ENCODE results near the gene ME2. TPM values are rescaled to one million over a fixed set of nuclear protein-coding genes. Genes with fewer than 3 reads are reported as not detected.

The ME2 gene
- polyA plus RNA-seq, 1 experiment: 21.9 TPM

GRCh38 chr18:50953822-50954221 lies 74.9 kb downstream of the ME2 start:
- no peak for DNase-seq (ENCODE audit: low read depth)
- Histone ChIP-seq H3K4me3 (ENCODE audit: low read depth, low read length) (no peak overlapping the region), H3K27me3 (ENCODE audit: control insufficient read depth, insufficient read depth, low read length) (no peaks in the 10 kb centered on the region), H3K36me3 (ENCODE audit: control insufficient read depth, insufficient read depth, low read length) (no peaks in the 10 kb centered on the region)
- ChIA-PET CTCF (no interaction called here), POLR2A (no interaction called here)
- TF ChIP-seq CTCF (IDR thresholded peaks at IDR 0.05; ENCODE audit: insufficient read depth, low read depth, low read length): no peak

- no peak for TF ChIP-seq CTCF (IDR thresholded peaks at IDR 0.05; ENCODE audit: insufficient read depth, low read depth, low read length)
- no peak overlapping the region for H3K4me3 ChIP-seq (ENCODE audit: low read depth, low read length)
- no peak for DNase-seq (ENCODE audit: low read depth)
- H3K36me3 ChIP-seq (ENCODE audit: control insufficient read depth, insufficient read depth, low read length): no peaks in the 10 kb centered on the region
- ChIA-PET POLR2A (no interaction called here), CTCF (interaction anchor here (1.3 kb wide), 1 partner anchor 12 kb away, joined by 4 read pairs; the partner anchor contains the start of gene ELAC1)
- H3K27me3 ChIP-seq (ENCODE audit: control insufficient read depth, insufficient read depth, low read length): no peaks in the 10 kb centered on the region
Observed at GRCh38 chr18:50955253-50955652, 76.3 kb downstream of the ME2 start.

GRCh38 chr18:50956116-50956515 lies 77.2 kb downstream of the ME2 start:
- ChIA-PET CTCF (interaction anchor here (0.9 to 1.3 kb wide), 2 partner anchors 11 to 44 kb away, joined by 3 to 4 read pairs; partner anchors contain the start of gene ELAC1), POLR2A (no interaction called here)
- TF ChIP-seq CTCF (IDR thresholded peaks at IDR 0.05; ENCODE audit: insufficient read depth, low read depth, low read length): no peak
- Histone ChIP-seq H3K27me3 (ENCODE audit: control insufficient read depth, insufficient read depth, low read length) (no peaks in the 10 kb centered on the region), H3K4me3 (ENCODE audit: low read depth, low read length) (no peak overlapping the region), H3K36me3 (ENCODE audit: control insufficient read depth, insufficient read depth, low read length) (no peaks in the 10 kb centered on the region)
- DNase-seq (ENCODE audit: low read depth): no peak

GRCh38 chr18:50961974-50962373 lies 83.1 kb downstream of the ME2 start:
- POLR2A ChIA-PET: no interaction called here
- DNase-seq (ENCODE audit: low read depth): no peak

More at GRCh38 chr18:50961974-50962373, 83.1 kb downstream of the ME2 start:
- no peak for TF ChIP-seq CTCF (IDR thresholded peaks at IDR 0.05; ENCODE audit: insufficient read depth, low read depth, low read length)
- CTCF ChIA-PET: no interaction called here
- H3K27me3 ChIP-seq (ENCODE audit: control insufficient read depth, insufficient read depth, low read length): no peaks in the 10 kb centered on the region
- no peak overlapping the region for H3K4me3 ChIP-seq (ENCODE audit: low read depth, low read length)
- H3K36me3 ChIP-seq (ENCODE audit: control insufficient read depth, insufficient read depth, low read length): no peaks in the 10 kb centered on the region

Measured in BJ (cell line).